HT1080 (cell line): Measurements from ENCODE around the gene PRDM1. TPM values are rescaled to one million over a fixed set of nuclear protein-coding genes. Genes with fewer than 3 reads are reported as not detected.

ENCODE experiments used
- total RNA-seq: library from RNA; depleted of rRNA; stranded (reverse); fragments of >200 nt; shearing (Covaris generic); gene quantifications from 2 replicates; pipeline ENCODE4 v1.2.3, GENCODE V29; 2014; rRNA removed

The PRDM1 gene
- total RNA-seq, 1 experiment from 2014 or later = 5.7 TPM

Other genes starting within 250 kb of the PRDM1 start
- gene ATG5, start 239.4 kb downstream of the PRDM1 start, total RNA-seq = 39.7 and 44.9 TPM in 2 replicates